H1 (cell line): Measurements from ENCODE around the gene OXER1. TPM values are rescaled to one million over a fixed set of nuclear protein-coding genes. Genes with fewer than 3 reads are reported as not detected.
A peak's percentile ranks its signal among the peaks of the same experiment; 100 is the strongest.

ENCODE experiments used
- CTCF ChIA-PET: fragments of 300-600 bp; sonication (Branson Sonifier 250); formaldehyde crosslinking; loops from one replicate; lab custom pipeline; 2021; ENCODE audit not compliant: partially characterized antibody; lab: Charles Lee
- POLR2A ChIA-PET: fragments of 300-600 bp; sonication (Branson Sonifier 250); formaldehyde crosslinking; loops from one replicate; lab custom pipeline; 2021; ENCODE audit warnings: inconsistent platforms; ENCODE audit not compliant: partially characterized antibody; lab: Charles Lee
- DNase-seq, 2 experiments: peaks; one replicate each; pipeline versions ENCODE4 v3.0.0 to v3.0.0-alpha.2; 2010 to 2022; ENCODE audit warnings: low spot score in 2 of 2, low read depth in 1 of 2, mixed read lengths in 1 of 2
- FAIRE-seq: peaks from 2 replicates; lab custom pipeline; 2011; peaks lifted over from hg19 to GRCh38; lab: Jason Lieb, UNC
- H2AFZ ChIP-seq: 2 replicates; pipeline ENCODE4 v1.8.1; 2012; ENCODE audit warnings: low read length, inconsistent platforms
- H2AK5ac ChIP-seq: 2 replicates; pipeline ENCODE4 v1.6.1; 2013; ENCODE audit warnings: low read depth, low read length
- H2BK120ac ChIP-seq: replicated peaks from 2 replicates; pipeline ENCODE3; 2013; ENCODE audit warnings: low read depth, low read length, inconsistent platforms
- H2BK12ac ChIP-seq: 2 replicates; pipeline ENCODE4 v1.6.1; 2013; ENCODE audit warnings: low read depth, low read length
- H2BK15ac ChIP-seq: 2 replicates; pipeline ENCODE4 v1.6.1; 2013; ENCODE audit warnings: low read length
- H2BK20ac ChIP-seq: 2 replicates; pipeline ENCODE4 v1.6.1; 2013; ENCODE audit warnings: low read length
- H2BK5ac ChIP-seq: 2 replicates; pipeline ENCODE4 v1.6.1; 2013; ENCODE audit warnings: low read depth, low read length
- H3K14ac ChIP-seq: 2 replicates; pipeline ENCODE4 v1.6.1; 2013; ENCODE audit warnings: inconsistent platforms; ENCODE audit not compliant: insufficient read length
- H3K18ac ChIP-seq: 2 replicates; pipeline ENCODE4 v1.6.1; 2013; ENCODE audit warnings: low read length; ENCODE audit errors: extremely low read depth
- H3K23ac ChIP-seq: 2 replicates; pipeline ENCODE4 v1.6.1; 2013; ENCODE audit warnings: inconsistent platforms; ENCODE audit not compliant: insufficient read length
- H3K23me2 ChIP-seq: 2 replicates; pipeline ENCODE4 v1.6.1; 2013; ENCODE audit warnings: low read depth, low read length
- H3K27ac ChIP-seq: 2 replicates; pipeline ENCODE4 v1.6.1; 2011; ENCODE audit warnings: low read depth, low read length, inconsistent platforms
- H3K27me3 ChIP-seq, 4 experiments: replicated peaks in 1 of 4; 1 replicate in 1 of 4; 2 replicates in 3 of 4; pipeline versions ENCODE4 v1.6.1 to v1.8.1; 2011 to 2013; ENCODE audit warnings: low read length in 3 of 4, mild to moderate bottlenecking in 3 of 4, inconsistent platforms in 2 of 4, mixed read lengths in 2 of 4, moderate library complexity in 1 of 4; ENCODE audit not compliant: control insufficient read depth in 3 of 4, insufficient read depth in 3 of 4; ENCODE audit errors: extremely low read depth in 1 of 4
- H3K36me3 ChIP-seq, 4 experiments: 2 replicates each; pipeline versions ENCODE4 v1.6.1 to v1.8.1; 2011 to 2013; ENCODE audit warnings: mild to moderate bottlenecking in 4 of 4, low read length in 3 of 4, moderate library complexity in 2 of 4, control low read depth in 1 of 4, inconsistent platforms in 1 of 4; ENCODE audit not compliant: insufficient read depth in 4 of 4, control insufficient read depth in 2 of 4
- H3K4ac ChIP-seq: replicated peaks from 2 replicates; pipeline ENCODE3; 2013; ENCODE audit warnings: low read length, low read depth, mixed read lengths, inconsistent platforms; ENCODE audit not compliant: insufficient read length
- H3K4me1 ChIP-seq, 4 experiments: replicated peaks in 1 of 4; 1 replicate in 1 of 4; 2 replicates in 3 of 4; pipeline versions ENCODE4 v1.6.1 to v1.8.1; 2011 to 2013; ENCODE audit warnings: low read length in 3 of 4, inconsistent platforms in 2 of 4, mixed read lengths in 1 of 4; ENCODE audit not compliant: insufficient read depth in 4 of 4, control insufficient read depth in 3 of 4
- H3K4me2 ChIP-seq, 2 experiments: 2 replicates each; pipeline versions ENCODE4 v1.6.1 to v1.8.1; 2011 to 2013; ENCODE audit warnings: low read depth in 2 of 2, low read length in 2 of 2, control low read depth in 1 of 2, inconsistent platforms in 1 of 2, mild to moderate bottlenecking in 1 of 2; ENCODE audit not compliant: insufficient read depth in 1 of 2
- H3K4me3 ChIP-seq, 4 experiments: fragments of 200-600, 300-600 bp in 1 of 4; sonication (generic), shearing (Covaris generic), sonication (Bioruptor Twin) in 1 of 4; 2 replicates each; pipeline versions ENCODE4 v1.5.1 to v1.8.1; 2011 to 2016; ENCODE audit warnings: low read length in 4 of 4, low read depth in 3 of 4, control low read depth in 2 of 4, inconsistent platforms in 2 of 4, mild to moderate bottlenecking in 2 of 4, mixed read lengths in 1 of 4, moderate library complexity in 1 of 4; ENCODE audit not compliant: insufficient read depth in 2 of 4; ENCODE audit errors: extremely low read depth in 1 of 4
- H3K56ac ChIP-seq: replicated peaks from 2 replicates; pipeline ENCODE3; 2013; ENCODE audit warnings: low read depth, mild to moderate bottlenecking, mixed read lengths, low read length, inconsistent platforms; ENCODE audit not compliant: insufficient read length
- H3K79me1 ChIP-seq: 2 replicates; pipeline ENCODE4 v1.6.1; 2013; ENCODE audit warnings: low read depth, low read length, control low read depth
- H3K79me2 ChIP-seq, 2 experiments: 2 replicates each; pipeline versions ENCODE4 v1.6.1 to v1.8.1; 2012 to 2013; ENCODE audit warnings: low read length in 2 of 2, mild to moderate bottlenecking in 2 of 2, inconsistent platforms in 1 of 2; ENCODE audit not compliant: insufficient read depth in 2 of 2, control insufficient read depth in 1 of 2
- H3K9ac ChIP-seq, 4 experiments: replicated peaks in 1 of 4; 1 replicate in 1 of 4; 2 replicates in 3 of 4; pipeline versions ENCODE4 v1.6.1 to v1.8.1; 2011 to 2013; ENCODE audit warnings: low read depth in 3 of 4, low read length in 3 of 4, control low read depth in 2 of 4, mild to moderate bottlenecking in 2 of 4, moderate library complexity in 2 of 4, inconsistent platforms in 1 of 4; ENCODE audit errors: extremely low read depth in 1 of 4
- H3K9me3 ChIP-seq, 2 experiments: 2 replicates each; pipeline versions ENCODE4 v1.6.1 to v1.8.1; 2012 to 2013; ENCODE audit warnings: mild to moderate bottlenecking in 2 of 2, moderate library complexity in 2 of 2, control low read depth in 1 of 2, inconsistent platforms in 1 of 2, low read depth in 1 of 2, low read length in 1 of 2, mixed read lengths in 1 of 2; ENCODE audit not compliant: insufficient read depth in 2 of 2
- H4K20me1 ChIP-seq, 2 experiments: replicated peaks in 1 of 2; 2 replicates each; pipeline versions ENCODE3 to v1.8.1; 2011 to 2013; ENCODE audit warnings: inconsistent platforms in 2 of 2, low read length in 2 of 2, mild to moderate bottlenecking in 1 of 2; ENCODE audit not compliant: insufficient read depth in 2 of 2, control insufficient read depth in 1 of 2
- H4K5ac ChIP-seq: 2 replicates; pipeline ENCODE4 v1.6.1; 2013; ENCODE audit warnings: low read length, low read depth, mixed read lengths, inconsistent platforms; ENCODE audit not compliant: insufficient read length
- H4K8ac ChIP-seq: 2 replicates; pipeline ENCODE4 v1.8.0; 2013; ENCODE audit warnings: mild to moderate bottlenecking, moderate library complexity, low read length, inconsistent platforms; ENCODE audit not compliant: insufficient read depth; ENCODE audit errors: extremely low read depth
- H4K91ac ChIP-seq: replicated peaks from 2 replicates; pipeline ENCODE3; 2013; ENCODE audit warnings: low read length, mixed read lengths, inconsistent platforms; ENCODE audit not compliant: insufficient read length
- BACH1 ChIP-seq: IDR thresholded peaks from 2 replicates; pipeline ENCODE4 v1.6.1; 2012; ENCODE audit warnings: low read length, improper control_type of control experiment
- CHD1 ChIP-seq: IDR thresholded peaks from 2 replicates; pipeline ENCODE4 v1.6.1; 2012; ENCODE audit warnings: low read depth, low read length, improper control_type of control experiment
- CREB1 ChIP-seq: IDR thresholded peaks from 2 replicates; pipeline ENCODE4 v1.6.1; 2012; ENCODE audit warnings: inconsistent platforms
- EZH2 ChIP-seq: fragments of 200-600 bp; sonication (generic); IDR thresholded peaks from 2 replicates; pipeline ENCODE4 v1.7.1; 2012; ENCODE audit warnings: low read depth, mild to moderate bottlenecking, moderate library complexity, low read length, inconsistent platforms; ENCODE audit not compliant: severe bottlenecking
- JUND ChIP-seq: IDR thresholded peaks from 2 replicates; pipeline ENCODE4 v1.6.1; 2011; ENCODE audit warnings: mild to moderate bottlenecking, improper control_type of control experiment, low read length
- POU5F1 ChIP-seq: IDR thresholded peaks from 2 replicates; pipeline ENCODE4 v1.6.1; 2011; ENCODE audit warnings: low read depth, mild to moderate bottlenecking, low read length, moderate library complexity
- RAD21 ChIP-seq, 2 experiments: IDR thresholded peaks in 1 of 2; conservative IDR thresholded peaks in 1 of 2; 2 replicates each; pipeline ENCODE4 v1.6.1; 2011; ENCODE audit warnings: low read depth in 2 of 2, low read length in 2 of 2, improper control_type of control experiment in 1 of 2, inconsistent platforms in 1 of 2, mild to moderate bottlenecking in 1 of 2, moderate library complexity in 1 of 2
- SIN3A ChIP-seq, 2 experiments: IDR thresholded peaks in 1 of 2; conservative IDR thresholded peaks in 1 of 2; 2 replicates each; pipeline ENCODE4 v1.6.1; 2011 to 2012; ENCODE audit warnings: low read length in 2 of 2, improper control_type of control experiment in 1 of 2, low read depth in 1 of 2, mild to moderate bottlenecking in 1 of 2
- SP4 ChIP-seq: IDR thresholded peaks from 2 replicates; pipeline ENCODE4 v1.6.1; 2012; ENCODE audit warnings: low read length, inconsistent platforms
- TAF7 ChIP-seq: optimal IDR thresholded peaks from 2 replicates; pipeline ENCODE3; 2011; ENCODE audit warnings: low read depth, mild to moderate bottlenecking, inconsistent platforms, low read length, moderate library complexity, borderline replicate concordance
- TBP ChIP-seq: IDR thresholded peaks from 2 replicates; pipeline ENCODE4 v1.6.1; 2011; ENCODE audit warnings: low read depth, low read length, improper control_type of control experiment
- ZNF274 ChIP-seq: IDR thresholded peaks from 2 replicates; pipeline ENCODE4 v1.7.0; 2012; ENCODE audit warnings: low read length, borderline replicate concordance; ENCODE audit errors: extremely low read depth
- WGBS, 2 experiments: shearing (Covaris generic) in 1 of 2; methylation state at CpG; one replicate each; pipeline versions ENCODE4 v1.1.6 to v1.1.7; 2013 to 2015; ENCODE audit warnings: low lambda C conversion rate in 2 of 2, mixed read lengths in 2 of 2, inconsistent platforms in 1 of 2, low coverage in 1 of 2, missing lambda C conversion rate in 1 of 2; ENCODE audit not compliant: insufficient replicate concordance in 2 of 2, insufficient coverage in 1 of 2, insufficient read length in 1 of 2; ENCODE audit errors: extremely low coverage in 1 of 2, missing lambda C conversion rate in 1 of 2; 5-methylcytosine and 5-hydroxymethylcytosine counted together
- polyA plus RNA-seq, 7 experiments: library from polyadenylated mRNA; depleted of rRNA in 3 of 7; stranded (reverse) in 5 of 7; unstranded in 2 of 7; fragments of >200 nt in 5 of 7; fragments of 200-250 nt in 2 of 7; gene quantifications; 1 replicate in 5 of 7; 2 replicates in 1 of 7; 4 replicates in 1 of 7; pipeline versions ENCODE4 v1.2.1 to v1.2.3, GENCODE V29; 2011 to 2013; ENCODE audit warnings: missing spikeins in 2 of 7, mixed read lengths in 2 of 7
- total RNA-seq: library from RNA; stranded (reverse); fragmentation: NEBNext Ultra II Directional; extraction: Animal tissue kit (Norgen Biotek cat#: 25700); gene quantifications from 2 replicates; pipeline ENCODE4 v1.2.1, GENCODE V29; 2021
- TF ChIP-seq, protein P1 (sequence below): IDR thresholded peaks from 2 replicates; pipeline ENCODE4 v1.6.1; 2012; ENCODE audit warnings: inconsistent platforms

Gene OXER1
- total and polyA plus RNA-seq, 2 of the 8 experiments (the other 6 are each of a cell fraction or from before 2014, with no cell fraction given): 1.2 to 2.9 TPM

DNA sequence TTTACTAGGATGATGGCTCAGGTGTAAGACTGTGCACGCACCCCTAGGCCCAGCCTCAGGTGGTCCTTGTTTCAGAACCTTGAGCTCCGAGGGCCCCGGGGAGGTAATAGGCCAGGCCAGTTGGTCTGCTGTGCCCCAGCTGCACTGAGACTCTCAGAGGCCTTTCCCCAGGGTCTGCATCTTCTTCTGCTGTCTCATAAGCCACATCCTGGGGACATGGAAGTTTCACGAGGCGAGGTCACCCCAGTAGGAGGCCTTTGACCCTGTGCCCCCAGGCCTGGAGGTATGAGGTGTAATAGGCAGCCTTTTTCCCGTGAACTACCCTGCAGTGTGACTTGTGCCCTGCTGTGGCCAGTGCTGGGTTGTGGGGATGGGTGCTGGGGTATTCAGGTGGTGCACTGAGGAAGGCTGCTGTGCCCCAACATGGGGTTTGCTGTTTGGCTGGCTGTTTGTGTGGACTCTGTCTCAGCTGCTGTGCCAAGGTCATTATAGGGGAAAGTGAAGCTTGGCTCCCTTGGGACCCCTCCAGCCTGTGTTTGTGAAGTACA is 6.9 kb downstream of the OXER1 start:
- Histone ChIP-seq H3K9me3 (no peaks in the 10 kb centered on the region), H2AK5ac (no peak overlapping the region), H3K36me3 (peaks cover 0 to 3% (median 0%) of the 10 kb centered on the region in 4 experiments; a peak in 2 of 8 replicates), H3K4me3 (no peak overlapping the region), H3K27me3 (no peaks in the 10 kb centered on the region), H2BK5ac (no peak overlapping the region), H3K4ac (peak overlapping the region; percentile 21), H3K79me1 (no peaks in the 10 kb centered on the region; the same call in 1 of the 2 replicates), H3K14ac (no peak overlapping the region), H4K20me1 (no peaks in the 10 kb centered on the region), H2BK15ac (no peak overlapping the region), H4K91ac (no peak overlapping the region), H4K5ac (no peak overlapping the region), H3K4me1 (no peaks in the 10 kb centered on the region), H3K27ac (no peak overlapping the region; the same call in 1 of the 2 replicates), H2BK120ac (no peak overlapping the region), H3K79me2 (no peaks in the 10 kb centered on the region), H2AFZ (no peak overlapping the region), H3K23ac (no peak overlapping the region), H3K4me2 (no peak overlapping the region), H3K18ac (no peak overlapping the region), H2BK12ac (no peak overlapping the region), H2BK20ac (no peak overlapping the region), H3K56ac (no peak overlapping the region), H4K8ac (no peak overlapping the region), H3K9ac (no peak overlapping the region), H3K23me2 (no peaks in the 10 kb centered on the region)
- 91% methylated on average over 6 of the region's 6 CpGs; no CpG with 5 or more reads in 1 of the 2 experiments for WGBS, 2 experiments
- CTCF ChIA-PET: interaction anchor here (1.2 to 4.5 kb wide), 6 partner anchors 12 to 37 kb away, joined by 3 to 23 read pairs (median 6); no protein-coding TSS in a partner anchor
- DNase-seq (no peak), FAIRE-seq (no peak)
- POLR2A ChIA-PET: interaction anchor here (1.2 to 1.8 kb wide), 2 partner anchors 11 to 415 kb away, joined by 4 read pairs; no protein-coding TSS in a partner anchor
- TF ChIP-seq TBP (no peak), SP4 (no peak), RAD21 (IDR thresholded peaks at IDR 0.05 in 1 of 2, conservative IDR thresholded peaks at IDR 0.05 in 1 of 2; ENCODE audit: low read depth in 2 of 2, low read length in 2 of 2) (no peak), SIN3A (conservative IDR thresholded peaks at IDR 0.05 in 1 of 2, IDR thresholded peaks at IDR 0.05 in 1 of 2; ENCODE audit: low read depth in 1 of 2, low read length in 2 of 2) (no peak), ZNF274 (no peak), BACH1 (no peak), CREB1 (no peak), TAF7 (no peak), CHD1 (no peak), POU5F1 (no peak), EZH2 (no peak), JUND (no peak)
- TF ChIP-seq, protein P1, sequence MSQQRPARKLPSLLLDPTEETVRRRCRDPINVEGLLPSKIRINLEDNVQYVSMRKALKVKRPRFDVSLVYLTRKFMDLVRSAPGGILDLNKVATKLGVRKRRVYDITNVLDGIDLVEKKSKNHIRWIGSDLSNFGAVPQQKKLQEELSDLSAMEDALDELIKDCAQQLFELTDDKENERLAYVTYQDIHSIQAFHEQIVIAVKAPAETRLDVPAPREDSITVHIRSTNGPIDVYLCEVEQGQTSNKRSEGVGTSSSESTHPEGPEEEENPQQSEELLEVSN: no peak
